ENCODE results near the gene SCN7A.

Gene SCN7A

GRCh38 chr2:166494140-166494624 lies at the start of gene SCN7A:
TSS of gene SCN7A (minus strand) at chr2:166494249. CDS start at chr2:166477696, 16,553 bp downstream.
- no peak for DNase-seq (ENCODE audit: low read depth)
- TF ChIP-seq CTCF (IDR thresholded peaks at IDR 0.05; ENCODE audit: low read depth, low read length, missing control alignments) = no peak
- peak within 1 kb of the TSS; percentile 39 for H3K4me3 ChIP-seq (ENCODE audit: low read depth, low read length)
- in situ Hi-C loops (cut with HindIII; ENCODE audit: low sequenced_read_pairs) = no loop called here

GRCh38 chr2:166539340-166540162 lies 45.5 kb upstream of the SCN7A start:
- peak; percentile 76 for TF ChIP-seq CTCF (IDR thresholded peaks at IDR 0.05; ENCODE audit: low read depth, low read length, missing control alignments)
- H3K4me3 ChIP-seq (ENCODE audit: low read depth, low read length) = no peak overlapping the region
- in situ Hi-C loops (cut with HindIII; ENCODE audit: low sequenced_read_pairs) = no loop called here
- DNase-seq (ENCODE audit: low read depth) = peak; percentile 64

- in situ Hi-C loops (cut with HindIII; ENCODE audit: low sequenced_read_pairs) = no loop called here
- no peak overlapping the region for H3K4me3 ChIP-seq (ENCODE audit: low read depth, low read length)
- DNase-seq (ENCODE audit: low read depth) = no peak
- TF ChIP-seq CTCF (IDR thresholded peaks at IDR 0.05; ENCODE audit: low read depth, low read length, missing control alignments) = no peak
Measured at GRCh38 chr2:166536111-166536510, 42.1 kb upstream of the SCN7A start.

- in situ Hi-C loops (cut with HindIII; ENCODE audit: low sequenced_read_pairs) = no loop called here
- no peak for TF ChIP-seq CTCF (IDR thresholded peaks at IDR 0.05; ENCODE audit: low read depth, low read length, missing control alignments)
- DNase-seq (ENCODE audit: low read depth) = no peak
Measured at GRCh38 chr2:166521155-166521554, 27.1 kb upstream of the SCN7A start.

GRCh38 chr2:166520604-166521003 lies 26.6 kb upstream of the SCN7A start:
- in situ Hi-C loops (cut with HindIII; ENCODE audit: low sequenced_read_pairs) = no loop called here
- no peak overlapping the region for H3K4me3 ChIP-seq (ENCODE audit: low read depth, low read length)
- no peak for TF ChIP-seq CTCF (IDR thresholded peaks at IDR 0.05; ENCODE audit: low read depth, low read length, missing control alignments)

More at GRCh38 chr2:166521155-166521554, 27.1 kb upstream of the SCN7A start:
- no peak overlapping the region for H3K4me3 ChIP-seq (ENCODE audit: low read depth, low read length)

GRCh38 chr2:166519391-166519962 lies 25.4 kb upstream of the SCN7A start:
- no peak for TF ChIP-seq CTCF (IDR thresholded peaks at IDR 0.05; ENCODE audit: low read depth, low read length, missing control alignments)
- DNase-seq (ENCODE audit: low read depth) = no peak
- in situ Hi-C loops (cut with HindIII; ENCODE audit: low sequenced_read_pairs) = no loop called here
- H3K4me3 ChIP-seq (ENCODE audit: low read depth, low read length) = no peak overlapping the region

More at GRCh38 chr2:166520604-166521003, 26.6 kb upstream of the SCN7A start:
- DNase-seq (ENCODE audit: low read depth) = no peak
